Bronchial epithelial cell (primary cell): ENCODE results near the gene TNS4. TPM values are rescaled to one million over a fixed set of nuclear protein-coding genes. Genes with fewer than 3 reads are reported as not detected.
A peak's percentile ranks its signal among the peaks of the same experiment; 100 is the strongest.

ENCODE experiments used
- DNase-seq: peaks from one replicate; pipeline ENCODE4 v3.0.0-alpha.2; 2010; ENCODE audit warnings: low read depth
- FAIRE-seq: peaks from 2 replicates; lab custom pipeline; 2011; peaks lifted over from hg19 to GRCh38; lab: Jason Lieb, UNC
- H3K27me3 ChIP-seq: 2 replicates; pipeline ENCODE4 v1.5.1; 2011; ENCODE audit warnings: low read length; ENCODE audit not compliant: control insufficient read depth, insufficient read depth
- H3K36me3 ChIP-seq: 2 replicates; pipeline ENCODE4 v1.5.1; 2011; ENCODE audit warnings: low read length; ENCODE audit not compliant: control insufficient read depth, insufficient read depth
- H3K4me3 ChIP-seq: 2 replicates; pipeline ENCODE4 v1.5.1; 2011; ENCODE audit warnings: mild to moderate bottlenecking, low read depth, low read length, control low read depth
- total RNA-seq: library from RNA; depleted of rRNA; stranded (reverse); fragments of >200 nt; gene quantifications from 2 replicates; pipeline ENCODE4 v1.2.1, GENCODE V29; 2014
- TF ChIP-seq, protein P1 (sequence below): IDR thresholded peaks from 2 replicates; pipeline ENCODE4 v1.5.1; 2011; ENCODE audit warnings: mild to moderate bottlenecking, moderate library complexity, low read length, control low read depth, inconsistent platforms; ENCODE audit not compliant: insufficient read depth, severe bottlenecking

The TNS4 gene
- total RNA-seq, 1 donor from 2014 or later: 27.1 TPM

DNA sequence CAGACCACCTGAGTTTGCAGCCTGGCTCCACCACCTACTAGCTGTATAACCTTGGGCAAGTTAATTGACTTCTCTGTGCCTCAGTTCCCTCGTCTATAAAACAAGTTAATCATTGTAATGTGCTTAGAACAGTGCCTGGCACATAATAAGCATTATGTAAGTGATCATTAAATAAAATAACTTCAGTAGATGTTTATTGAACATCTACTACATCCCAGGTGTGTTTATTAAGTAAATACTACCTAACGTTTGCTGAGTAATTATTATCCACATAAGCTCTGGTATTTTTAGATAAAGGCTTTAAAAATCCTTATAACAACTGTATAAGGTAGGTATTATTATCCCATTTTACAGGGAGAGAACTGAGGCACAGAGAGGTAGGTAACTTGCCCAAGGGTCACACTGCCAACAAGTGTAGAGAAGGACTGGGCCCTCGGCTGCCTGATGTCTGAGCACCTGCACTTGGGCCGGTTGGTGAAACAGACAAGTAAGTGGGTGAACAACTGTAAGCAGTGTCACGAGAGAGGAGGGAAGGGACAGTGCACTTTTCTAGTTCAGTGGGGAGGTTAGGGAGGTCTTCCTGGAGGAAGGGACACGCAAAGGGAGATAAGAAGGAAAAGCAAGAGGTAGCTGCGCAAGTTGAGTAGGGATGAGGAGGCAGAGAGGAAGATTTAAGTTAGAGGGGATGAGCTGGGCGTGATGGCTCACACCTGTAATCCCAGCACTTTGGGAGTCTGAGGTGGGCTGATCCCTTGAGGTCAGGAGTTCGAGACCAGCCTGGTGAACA, 4.6 kb downstream of the TNS4 start:
- DNase-seq: no peak
- Histone ChIP-seq H3K36me3 (peaks cover 46% of the 10 kb centered on the region), H3K27me3 (no peaks in the 10 kb centered on the region), H3K4me3 (peak overlapping the region; percentile 12)
- no peak for FAIRE-seq
- TF ChIP-seq, protein P1, sequence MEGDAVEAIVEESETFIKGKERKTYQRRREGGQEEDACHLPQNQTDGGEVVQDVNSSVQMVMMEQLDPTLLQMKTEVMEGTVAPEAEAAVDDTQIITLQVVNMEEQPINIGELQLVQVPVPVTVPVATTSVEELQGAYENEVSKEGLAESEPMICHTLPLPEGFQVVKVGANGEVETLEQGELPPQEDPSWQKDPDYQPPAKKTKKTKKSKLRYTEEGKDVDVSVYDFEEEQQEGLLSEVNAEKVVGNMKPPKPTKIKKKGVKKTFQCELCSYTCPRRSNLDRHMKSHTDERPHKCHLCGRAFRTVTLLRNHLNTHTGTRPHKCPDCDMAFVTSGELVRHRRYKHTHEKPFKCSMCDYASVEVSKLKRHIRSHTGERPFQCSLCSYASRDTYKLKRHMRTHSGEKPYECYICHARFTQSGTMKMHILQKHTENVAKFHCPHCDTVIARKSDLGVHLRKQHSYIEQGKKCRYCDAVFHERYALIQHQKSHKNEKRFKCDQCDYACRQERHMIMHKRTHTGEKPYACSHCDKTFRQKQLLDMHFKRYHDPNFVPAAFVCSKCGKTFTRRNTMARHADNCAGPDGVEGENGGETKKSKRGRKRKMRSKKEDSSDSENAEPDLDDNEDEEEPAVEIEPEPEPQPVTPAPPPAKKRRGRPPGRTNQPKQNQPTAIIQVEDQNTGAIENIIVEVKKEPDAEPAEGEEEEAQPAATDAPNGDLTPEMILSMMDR: no peak

DNA sequence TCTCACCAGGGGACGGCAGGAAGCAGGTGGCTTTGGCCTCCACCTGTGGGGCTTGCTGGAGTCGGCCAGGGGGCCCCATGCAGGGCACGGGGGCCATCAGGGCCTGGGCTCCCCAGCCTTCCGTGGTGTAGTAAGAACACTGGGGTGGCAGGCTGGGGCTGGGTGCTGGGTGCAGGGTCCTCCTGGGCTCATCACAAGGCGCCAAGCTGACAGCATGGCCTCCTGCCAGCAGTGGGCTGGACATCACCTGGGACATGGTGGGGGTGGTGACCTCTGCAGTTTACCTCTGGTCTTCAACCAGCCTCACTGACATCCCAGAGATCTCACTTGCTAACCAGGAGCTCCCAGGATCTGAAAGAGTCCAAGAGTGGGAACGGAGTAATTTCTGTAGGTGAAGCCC, 5.3 kb downstream of the TNS4 start:
- no peak for FAIRE-seq
- H3K4me3 ChIP-seq: peak overlapping the region; percentile 1
- TF ChIP-seq, protein P1: no peak
- H3K27me3 ChIP-seq: no peaks in the 10 kb centered on the region
- DNase-seq: no peak
- peaks cover 50% of the 10 kb centered on the region for H3K36me3 ChIP-seq

DNA sequence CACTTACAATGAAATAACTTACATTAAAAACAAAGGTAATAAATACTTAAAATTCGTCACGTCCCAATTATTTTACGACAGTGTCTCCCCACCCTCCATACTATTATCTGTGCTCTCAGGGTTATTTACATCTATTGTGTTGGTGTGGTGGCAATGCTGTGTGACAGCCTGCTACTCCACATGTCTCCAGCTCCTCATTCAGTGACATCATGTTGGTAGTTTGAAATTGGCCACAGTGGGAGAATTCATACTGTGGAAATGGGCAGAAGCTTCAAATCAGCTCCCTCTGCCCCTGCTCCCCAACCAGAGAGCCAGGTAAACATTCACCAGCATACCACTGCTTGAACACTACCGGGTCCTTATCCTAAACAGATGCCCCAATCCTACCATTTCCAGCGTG, 6.3 kb downstream of the TNS4 start:
- DNase-seq (no peak), FAIRE-seq (no peak)
- peaks cover 45% of the 10 kb centered on the region for H3K36me3 ChIP-seq
- TF ChIP-seq, protein P1: no peak
- no peak overlapping the region for H3K4me3 ChIP-seq
- H3K27me3 ChIP-seq: no peaks in the 10 kb centered on the region

DNA sequence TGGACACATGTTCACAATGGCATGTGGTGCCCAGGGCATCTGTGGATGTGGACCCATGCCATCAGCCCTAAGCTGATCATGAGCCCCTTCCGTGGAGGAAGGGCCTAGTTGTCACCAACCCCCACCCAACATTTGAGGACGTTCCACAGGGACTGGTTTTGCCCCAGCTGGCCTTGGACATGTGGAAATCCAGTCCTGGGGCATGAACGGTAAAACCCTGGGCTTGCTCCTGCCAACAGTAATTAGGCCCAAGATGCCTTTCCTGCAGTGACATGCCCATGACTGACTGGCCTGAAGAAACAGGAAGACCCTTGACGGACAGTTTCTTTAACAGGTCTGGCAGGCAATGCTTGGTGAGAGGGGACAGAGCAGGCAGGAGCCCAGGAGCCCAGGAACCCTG, 7.7 kb downstream of the TNS4 start:
- DNase-seq: peak; percentile 87
- FAIRE-seq: peak; percentile 66
- Histone ChIP-seq H3K27me3 (no peaks in the 10 kb centered on the region), H3K4me3 (no peak overlapping the region), H3K36me3 (peaks cover 48% of the 10 kb centered on the region)
- TF ChIP-seq, protein P1: no peak

DNA sequence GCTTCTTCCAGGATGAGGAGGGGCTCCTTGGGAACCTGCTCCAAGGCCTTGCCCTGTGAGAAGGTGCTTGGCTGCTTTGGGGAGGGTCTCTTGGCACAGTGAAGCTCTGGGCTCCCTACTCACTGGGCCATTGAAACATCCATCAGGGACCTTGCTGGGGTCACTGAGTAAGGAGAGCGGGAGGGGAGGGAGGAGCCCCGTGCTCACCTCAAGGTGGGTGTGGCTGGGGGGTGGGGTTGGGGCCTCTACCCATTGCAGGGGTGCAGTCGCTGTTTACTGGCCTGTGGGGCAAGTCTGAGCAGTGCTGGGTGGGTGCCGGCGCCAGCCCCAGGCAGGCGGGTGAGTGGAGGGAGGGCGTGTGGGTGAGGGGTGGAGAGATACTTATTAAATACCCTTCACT, 9.9 kb downstream of the TNS4 start:
- FAIRE-seq (no peak), DNase-seq (peak; percentile 62)
- Histone ChIP-seq H3K27me3 (no peaks in the 10 kb centered on the region), H3K36me3 (peaks cover 53% of the 10 kb centered on the region), H3K4me3 (no peak overlapping the region)
- TF ChIP-seq, protein P1: no peak

DNA sequence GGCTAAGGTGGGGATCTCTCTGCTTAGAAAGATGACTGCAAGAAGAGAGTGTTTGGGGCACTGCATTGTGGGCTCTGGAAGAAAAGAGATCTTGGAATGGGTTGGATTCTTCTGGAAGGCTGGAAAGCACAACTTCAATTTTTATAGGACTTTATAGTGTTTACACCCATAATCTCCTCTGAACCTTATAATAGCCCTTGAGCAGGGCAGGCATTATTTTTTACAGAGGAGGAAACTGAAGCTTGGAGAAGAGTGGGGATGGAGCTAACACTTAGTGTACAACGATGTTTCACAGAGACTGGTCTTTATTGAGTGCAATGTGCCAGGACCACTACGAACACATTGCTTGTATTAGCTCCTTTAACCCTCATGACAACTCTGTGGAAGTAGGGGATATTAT, 10.4 kb downstream of the TNS4 start:
- Histone ChIP-seq H3K36me3 (peaks cover 48% of the 10 kb centered on the region), H3K4me3 (no peak overlapping the region), H3K27me3 (no peaks in the 10 kb centered on the region)
- no peak for DNase-seq
- TF ChIP-seq, protein P1: no peak
- FAIRE-seq: peak; percentile 72
